HG02870 (cell line): ENCODE data around the gene MOB3C.
"Not testable (repeated sequence)": the region's sequence is repeated elsewhere in the genome, so short reads cannot be mapped to it uniquely, and the experiment has no call there.

Source experiments
- ATAC-seq: cut with Tn5 transposase; IDR thresholded peaks from one replicate; pipeline ENCODE4 v1.9.1; 2021; ENCODE audit warnings: mild to moderate bottlenecking, moderate library complexity; ENCODE audit not compliant: unreplicated experiment

Gene MOB3C

DNA sequence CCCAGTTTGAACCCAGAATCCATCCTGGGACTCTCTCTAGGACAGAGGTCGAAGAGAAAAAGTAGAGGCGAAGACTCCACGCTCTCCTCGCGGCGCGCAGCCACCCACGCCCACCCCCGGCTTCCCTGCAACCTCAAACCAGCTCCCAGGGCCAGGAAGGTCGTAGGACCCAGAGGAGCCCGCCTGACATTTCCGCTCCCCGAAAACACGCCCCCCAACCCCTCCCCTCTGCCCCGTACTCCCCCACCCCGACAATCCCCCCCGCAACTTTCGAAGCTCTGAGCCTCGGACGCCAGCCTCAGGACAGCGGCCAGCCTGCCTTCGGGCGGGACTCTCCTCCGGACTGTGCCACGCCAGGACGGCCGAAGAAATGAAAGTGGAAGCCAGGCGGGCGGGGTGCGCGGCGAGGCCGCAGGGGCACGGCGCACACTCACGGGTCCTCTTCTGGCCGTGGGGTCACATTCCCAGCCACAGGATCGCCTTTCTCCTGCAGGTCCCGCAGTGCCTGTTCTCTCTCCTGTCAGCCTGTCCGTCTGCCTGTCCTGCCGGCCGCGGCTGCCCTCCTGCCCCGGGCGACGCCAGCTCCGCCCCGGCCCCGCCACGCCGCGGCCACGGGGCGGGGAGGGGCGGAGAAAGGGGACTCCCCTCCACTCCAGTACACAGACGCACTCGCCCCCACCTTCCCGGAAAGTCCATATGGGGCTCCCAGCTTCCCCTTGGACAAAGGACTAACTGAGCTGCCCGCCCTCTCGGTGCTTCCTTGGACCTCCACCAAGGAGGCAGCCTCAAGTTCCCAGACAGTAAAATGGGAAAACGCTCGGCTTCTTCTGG lies at the start of gene MOB3C:
Gene MOB3C, minus strand, starts transcription at position 535 of the 831 bp plus-strand sequence. CDS start 3,490 bp downstream, outside the sequence.
- peak; percentile 53 for ATAC-seq

DNA sequence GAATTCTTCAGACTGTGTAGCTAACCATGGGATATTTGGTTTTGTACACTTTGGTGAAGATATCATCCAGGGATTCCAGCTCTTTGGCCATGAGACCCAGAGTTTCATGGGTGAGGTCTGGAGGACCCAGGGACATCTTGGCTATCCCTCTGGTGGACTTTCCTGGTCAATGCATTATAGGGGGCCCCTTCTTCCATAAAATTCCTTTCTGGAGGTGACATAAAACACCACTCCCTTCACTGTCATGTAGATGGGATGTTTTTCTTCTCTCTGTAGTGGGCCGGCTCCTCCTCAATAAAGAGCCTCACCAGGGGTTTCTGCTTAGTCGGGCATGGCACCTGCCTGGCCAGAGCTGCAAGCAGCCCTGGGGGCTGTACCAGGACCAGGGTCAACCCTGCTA lies 49.4 kb upstream of the MOB3C start:
- no peak for ATAC-seq

DNA sequence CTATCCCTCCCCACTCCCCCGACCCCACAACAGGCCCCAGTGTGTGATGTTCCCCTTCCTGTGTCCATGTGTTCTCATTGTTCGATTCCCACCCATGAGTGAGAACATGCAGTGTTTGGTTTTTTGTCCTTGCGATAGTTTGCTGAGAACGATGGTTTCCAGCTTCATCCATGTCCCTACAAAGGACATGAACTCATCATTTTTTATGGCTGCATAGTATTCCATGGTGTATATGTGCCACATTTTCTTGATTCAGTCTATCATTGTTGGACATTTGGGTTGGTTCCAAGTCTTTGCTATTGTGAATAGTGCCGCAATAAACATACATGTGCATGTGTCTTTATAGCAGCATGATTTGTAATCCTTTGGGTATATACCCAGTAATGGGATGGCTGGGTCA lies 46.3 kb upstream of the MOB3C start:
- not testable (repeated sequence) for ATAC-seq

DNA sequence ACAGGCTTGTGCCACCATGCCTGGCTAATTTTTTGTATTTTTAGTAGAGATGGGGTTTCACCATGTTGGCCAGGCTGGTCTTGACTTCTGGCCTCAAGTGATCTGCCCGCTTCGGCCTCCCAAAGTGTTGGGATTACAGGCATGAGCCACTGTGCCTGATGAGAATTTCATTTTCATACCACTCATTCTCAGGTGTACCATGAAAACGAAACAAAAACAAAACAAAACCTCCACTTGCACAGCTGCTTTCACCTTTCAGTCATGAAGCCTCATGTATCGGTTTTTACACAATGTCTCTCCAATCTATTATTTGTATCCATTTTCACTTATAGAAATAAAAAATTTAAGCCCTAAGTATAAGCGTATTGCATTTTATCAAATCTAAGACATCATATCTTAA lies 43.5 kb upstream of the MOB3C start:
- ATAC-seq = peak; percentile 81

DNA sequence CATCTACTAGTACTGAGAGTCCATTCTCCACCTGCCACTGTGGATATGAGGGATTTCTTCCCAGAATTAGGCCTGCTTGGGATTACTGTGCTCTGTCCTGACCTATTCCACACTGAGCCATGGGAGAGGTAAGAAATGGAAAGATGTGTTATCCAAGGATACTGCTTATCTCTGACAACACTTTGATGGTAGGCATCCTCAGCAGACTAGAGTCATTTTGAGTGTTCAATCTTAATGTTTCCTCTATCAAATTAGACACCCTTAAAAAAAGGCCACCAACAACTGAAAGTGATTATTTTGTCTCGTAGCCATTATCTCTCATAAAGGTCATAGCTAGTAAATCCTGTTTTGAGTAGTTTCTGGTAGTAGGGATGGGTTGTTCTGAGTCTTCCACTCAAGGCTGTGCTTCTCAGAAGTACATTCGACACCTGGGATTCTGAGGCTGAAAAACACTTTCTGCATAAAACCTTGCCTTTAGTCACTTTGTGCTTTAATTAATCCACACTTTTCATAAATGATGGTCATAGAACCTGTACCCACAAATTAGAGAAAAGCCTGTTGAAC lies 42.8 kb upstream of the MOB3C start:
- no peak for ATAC-seq

DNA sequence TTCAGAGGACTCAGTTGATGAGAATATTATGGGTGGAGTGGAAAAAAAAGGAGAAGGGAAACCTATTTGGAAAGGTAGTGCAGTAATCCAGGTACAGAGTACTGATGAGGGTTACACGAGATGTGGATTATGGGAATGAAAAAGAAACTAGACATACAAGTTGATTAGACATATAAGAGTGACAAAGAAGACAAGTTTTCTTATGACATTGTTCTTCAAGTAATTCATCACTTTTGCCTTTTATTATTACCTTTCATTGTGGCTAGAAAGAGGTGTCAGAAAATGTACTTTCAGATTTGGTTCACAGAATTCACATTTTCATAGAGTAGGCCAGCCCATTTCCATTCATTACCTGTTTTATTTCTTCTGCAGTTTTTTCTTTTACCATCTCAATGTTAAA lies 41.2 kb upstream of the MOB3C start:
- ATAC-seq = no peak

DNA sequence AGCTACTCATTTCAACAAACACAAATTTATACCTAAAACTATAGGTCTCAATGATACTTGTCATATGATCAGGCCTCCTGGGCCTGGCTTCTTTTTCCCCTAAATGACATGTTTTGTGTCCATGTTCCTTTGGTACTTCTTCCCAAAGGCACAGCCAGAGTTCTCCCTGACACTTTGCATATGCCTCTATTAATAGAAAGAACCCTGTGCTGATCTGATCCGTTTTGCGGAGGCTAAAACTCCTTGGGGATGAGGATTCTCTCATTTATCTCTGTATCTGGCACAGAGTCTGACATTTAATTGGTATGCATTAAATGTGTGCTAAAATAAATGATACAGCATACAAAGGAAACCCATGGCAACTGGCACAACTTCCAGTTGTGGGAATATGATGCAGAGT lies 40.0 kb upstream of the MOB3C start:
- ATAC-seq = no peak

DNA sequence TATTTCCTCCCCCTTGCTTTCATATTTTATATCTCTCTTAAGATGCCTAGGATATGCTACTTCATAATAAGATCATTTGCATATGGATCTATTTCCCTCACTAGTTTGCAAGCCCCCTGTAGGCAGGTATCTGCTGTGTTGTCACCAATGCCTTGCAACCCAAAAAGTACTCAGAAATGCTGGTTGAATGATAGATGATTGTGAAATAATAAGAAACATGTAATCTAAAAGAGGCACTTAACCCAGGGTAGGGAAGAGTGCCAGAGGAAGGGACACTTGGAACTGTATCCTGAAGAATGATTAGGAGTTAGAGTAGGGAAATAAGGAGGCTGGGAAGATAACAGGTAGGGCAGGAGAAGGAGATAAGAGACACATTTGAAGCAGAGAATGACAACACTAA lies 39.2 kb upstream of the MOB3C start:
- ATAC-seq = no peak

DNA sequence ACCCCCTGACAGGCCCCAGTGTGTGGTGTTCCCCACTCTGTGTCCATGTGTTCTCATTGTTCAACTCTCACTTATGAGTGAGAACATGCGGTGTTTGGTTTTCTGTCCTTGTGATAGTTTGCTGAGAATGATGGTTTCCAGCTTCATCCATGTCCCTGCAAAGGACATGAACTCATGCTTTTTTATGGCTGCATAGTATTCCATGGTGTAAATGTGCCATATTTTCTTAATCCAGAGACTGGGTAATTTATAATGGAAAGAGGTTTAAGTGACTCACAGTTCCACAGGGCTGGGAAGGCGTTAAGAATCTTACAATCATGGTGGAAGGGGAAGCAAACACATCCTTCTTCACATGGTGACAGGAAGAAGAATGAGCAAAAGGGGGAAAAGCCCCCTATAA lies 38.1 kb upstream of the MOB3C start:
- ATAC-seq = not testable (repeated sequence)

DNA sequence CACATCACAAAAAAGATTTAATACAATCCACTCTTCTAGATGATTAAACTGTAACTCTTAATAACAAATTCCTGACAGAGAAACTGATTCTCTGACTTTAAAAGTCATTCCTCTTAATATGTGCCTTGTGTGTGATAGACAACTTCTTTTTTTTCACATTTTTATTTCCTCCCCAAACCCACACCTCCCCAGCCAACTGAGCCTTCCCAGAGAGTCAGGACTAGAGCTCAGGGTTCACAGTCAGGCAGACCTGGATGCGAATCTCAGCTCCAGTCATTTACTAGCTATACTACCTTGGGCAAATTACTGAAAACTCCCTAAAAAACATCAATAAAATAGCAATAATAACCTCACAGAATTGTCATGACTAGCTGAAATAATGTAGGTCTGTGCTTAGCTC lies 37.4 kb upstream of the MOB3C start:
- ATAC-seq = no peak

DNA sequence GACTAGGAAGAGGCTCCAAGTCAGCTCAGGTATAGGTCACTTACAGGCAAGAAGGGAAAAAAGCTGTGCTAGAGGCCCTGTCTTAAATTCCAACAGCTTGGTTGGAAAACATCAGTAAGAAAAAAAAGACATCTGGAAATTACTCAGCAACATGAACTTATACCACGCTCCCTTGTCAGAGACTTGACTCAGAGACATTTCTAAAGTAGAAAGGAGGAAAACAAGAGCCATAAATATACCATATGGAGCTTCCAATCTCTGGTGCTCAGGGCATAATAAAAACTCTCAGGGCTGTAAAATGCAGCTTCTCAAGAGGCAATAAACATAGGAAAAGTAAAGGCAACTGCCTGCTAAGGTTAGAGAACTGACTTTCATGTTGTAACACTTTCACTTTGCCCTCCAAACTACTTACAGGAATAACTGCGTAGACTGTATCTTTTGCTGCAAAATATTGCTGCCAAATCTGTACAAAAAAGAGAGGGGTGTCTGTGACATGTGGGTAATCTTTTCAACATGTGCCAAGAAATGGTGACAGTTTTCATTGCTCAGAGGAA lies 36.9 kb upstream of the MOB3C start:
- no peak for ATAC-seq

DNA sequence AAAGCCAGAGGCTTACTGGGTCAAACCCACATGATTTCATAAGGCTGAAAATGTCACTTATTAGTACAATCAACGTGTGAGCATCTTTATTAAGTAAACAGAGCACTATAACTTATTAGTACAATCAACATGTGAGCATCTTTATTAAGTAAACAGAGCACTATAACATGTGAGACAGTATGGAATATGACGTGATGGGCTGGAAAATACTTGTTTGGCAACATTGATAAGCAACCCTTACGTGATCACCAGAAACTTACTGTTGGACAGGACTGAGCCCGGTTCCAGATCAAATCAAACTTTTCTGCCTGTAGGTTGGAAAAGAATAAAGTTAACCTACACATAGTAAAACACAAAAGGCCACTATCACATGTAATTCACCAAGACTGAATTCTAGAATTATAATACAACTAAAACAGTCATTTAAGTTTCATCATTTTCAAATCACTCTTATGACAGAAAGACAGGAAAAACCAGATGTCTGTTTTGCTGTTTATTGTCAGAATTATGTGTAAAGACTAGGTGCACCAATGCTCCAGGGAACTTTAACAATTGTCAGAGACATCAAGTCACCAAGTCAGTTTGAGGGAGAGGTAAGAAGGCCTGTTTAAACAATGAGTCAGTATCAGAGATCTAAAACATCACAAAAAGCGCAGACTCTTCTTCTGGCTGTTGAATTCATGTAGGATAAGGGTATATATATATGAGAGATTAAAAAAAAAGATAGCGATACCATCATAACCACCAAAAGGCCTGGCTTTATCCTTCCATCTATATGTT lies 35.9 kb upstream of the MOB3C start:
- ATAC-seq = no peak

DNA sequence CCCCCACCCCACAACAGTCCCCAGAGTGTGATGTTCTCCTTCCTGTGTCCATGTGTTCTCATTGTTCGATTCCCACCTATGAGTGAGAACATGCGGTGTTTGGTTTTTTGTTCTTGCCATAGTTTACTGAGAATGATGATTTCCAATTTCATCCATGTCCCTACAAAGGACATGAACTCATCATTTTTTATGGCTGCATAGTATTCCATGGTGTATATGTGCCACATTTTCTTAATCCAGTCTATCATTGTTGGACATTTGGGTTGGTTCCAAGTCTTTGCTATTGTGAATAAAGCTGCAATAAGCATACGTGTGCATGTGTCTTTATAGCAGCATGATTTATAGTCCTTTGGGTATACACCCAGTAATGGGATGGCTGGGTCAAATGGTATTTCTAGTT lies 34.5 kb upstream of the MOB3C start:
- not testable (repeated sequence) for ATAC-seq

DNA sequence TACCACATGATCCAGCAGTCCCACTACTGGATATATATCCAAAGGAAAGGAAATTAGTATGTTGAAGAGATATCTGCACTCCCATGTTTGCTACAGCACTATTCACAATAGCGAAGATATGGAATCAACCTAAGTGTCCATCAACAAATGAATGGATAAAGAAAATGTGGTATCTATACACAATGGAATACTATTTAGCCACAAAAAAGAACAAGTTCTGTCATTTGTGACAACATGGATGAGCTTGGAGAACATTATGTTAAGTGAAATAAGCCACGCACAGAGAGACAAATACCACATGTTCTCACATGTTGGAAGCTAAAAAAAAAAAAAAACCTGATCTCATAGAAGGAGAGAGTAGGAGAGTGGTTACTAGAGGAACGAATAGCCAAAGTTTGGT lies 33.9 kb upstream of the MOB3C start:
- no peak for ATAC-seq

DNA sequence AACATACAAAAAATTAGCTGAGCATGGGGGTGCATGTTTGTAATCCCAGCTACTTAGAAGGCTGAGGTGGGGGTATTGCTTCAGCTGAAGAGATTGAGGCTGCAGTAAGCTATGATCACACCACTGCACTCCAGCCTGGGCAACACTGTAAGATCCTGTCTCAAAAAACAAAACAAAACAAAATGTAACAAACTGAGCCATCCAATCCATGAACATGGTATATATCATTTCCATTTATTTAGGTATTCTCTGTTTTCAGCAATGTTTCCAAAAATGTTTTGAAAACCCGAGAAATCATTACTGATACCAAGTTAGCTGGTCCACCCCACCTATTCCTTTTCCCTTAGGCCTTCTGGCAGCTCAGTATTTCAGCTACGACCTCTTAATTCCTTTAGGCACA lies 33.2 kb upstream of the MOB3C start:
- no peak for ATAC-seq

DNA sequence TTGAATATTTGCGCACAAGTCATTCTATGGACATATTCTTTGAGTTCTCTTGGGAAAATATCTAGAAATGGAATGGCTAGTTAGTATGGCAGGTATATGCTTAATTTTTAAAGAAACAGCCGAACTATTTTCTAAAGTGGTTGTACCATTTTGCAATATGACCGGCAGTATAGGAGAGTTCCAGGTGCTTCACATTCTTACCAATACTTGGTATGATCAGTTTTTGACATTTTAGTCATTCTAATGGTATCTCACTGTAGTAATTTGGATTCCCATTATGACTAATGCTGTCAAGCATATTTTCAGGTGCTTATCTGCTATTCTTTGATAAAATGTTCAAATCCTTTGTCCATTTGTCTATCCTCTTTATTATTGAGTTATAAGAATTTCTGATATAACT lies 31.0 kb upstream of the MOB3C start:
- ATAC-seq = no peak

DNA sequence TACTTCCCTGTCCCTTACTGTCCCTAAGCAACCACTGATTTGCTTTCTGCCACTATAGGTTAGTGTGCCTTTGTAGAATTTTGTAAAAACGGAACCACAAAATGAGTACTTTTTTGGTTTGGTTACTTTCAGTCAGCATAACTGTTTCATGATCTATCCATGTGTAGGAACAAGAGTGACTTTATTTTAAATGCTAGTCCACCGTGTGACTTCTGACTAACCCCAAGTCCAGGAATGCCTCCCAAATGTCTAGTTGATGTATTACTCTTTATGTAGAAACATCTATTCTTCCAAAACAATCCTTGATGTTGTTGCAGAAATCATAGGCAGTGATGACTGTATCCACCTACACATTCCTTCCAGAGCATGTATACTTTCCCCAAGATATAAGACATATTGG lies 30.2 kb upstream of the MOB3C start:
- ATAC-seq = no peak

DNA sequence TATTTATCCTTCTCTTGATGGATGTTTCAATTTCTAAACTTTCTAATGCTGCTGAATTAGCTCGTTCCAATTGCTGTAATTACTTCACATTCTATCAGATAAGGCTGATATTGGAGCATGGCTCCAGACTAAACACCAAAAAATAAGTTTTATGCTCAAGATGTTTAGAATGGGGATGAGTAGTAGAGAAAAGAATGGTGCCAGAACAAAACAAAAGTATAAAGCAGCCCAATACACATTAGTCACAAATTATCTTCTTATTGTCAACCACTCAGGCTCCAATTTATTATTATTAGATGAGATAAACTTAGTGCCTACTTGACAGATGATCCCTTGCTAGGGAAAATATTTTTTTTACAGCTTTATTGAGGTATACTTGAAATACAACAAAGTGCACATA lies 29.7 kb upstream of the MOB3C start:
- no peak for ATAC-seq

DNA sequence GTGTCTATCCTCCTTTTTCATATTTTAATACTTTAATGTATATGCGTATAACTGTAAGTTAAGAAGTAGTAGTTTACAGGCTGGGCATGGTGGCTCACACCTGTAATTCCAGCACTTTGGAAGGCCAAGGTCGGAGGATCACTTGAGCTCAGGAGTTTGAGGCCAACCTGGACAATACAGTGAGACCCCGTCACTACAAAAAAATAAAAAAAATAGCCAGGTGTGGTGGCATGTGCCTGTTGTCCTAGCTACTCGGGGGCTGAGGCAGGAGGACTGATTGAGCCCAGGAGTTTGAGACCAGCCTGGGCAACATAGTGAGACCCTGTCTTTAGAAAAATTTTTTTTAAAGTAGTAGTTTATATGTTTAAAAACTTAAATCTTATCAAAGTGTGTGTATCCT lies 29.2 kb upstream of the MOB3C start:
- ATAC-seq = no peak

DNA sequence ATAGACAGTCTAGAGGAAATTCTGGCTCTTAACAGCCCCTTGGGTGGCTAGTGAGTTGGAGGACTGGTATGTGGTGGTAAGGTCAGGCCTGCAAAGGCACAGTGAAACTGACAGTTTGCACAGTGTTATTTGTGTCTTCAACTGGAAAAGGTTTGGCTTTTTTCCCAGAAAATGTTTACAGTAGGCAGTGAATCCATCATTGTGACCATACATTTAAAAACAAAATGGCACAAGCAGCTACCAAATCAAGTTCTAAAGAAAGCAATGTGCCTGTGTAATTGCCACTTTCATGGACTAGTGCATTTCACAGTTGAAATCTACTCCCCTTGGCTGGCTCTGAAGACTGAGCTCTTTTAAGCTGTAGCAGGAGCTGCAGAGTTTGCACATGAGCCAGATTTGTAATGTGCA lies 26.8 kb upstream of the MOB3C start:
- ATAC-seq = no peak

DNA sequence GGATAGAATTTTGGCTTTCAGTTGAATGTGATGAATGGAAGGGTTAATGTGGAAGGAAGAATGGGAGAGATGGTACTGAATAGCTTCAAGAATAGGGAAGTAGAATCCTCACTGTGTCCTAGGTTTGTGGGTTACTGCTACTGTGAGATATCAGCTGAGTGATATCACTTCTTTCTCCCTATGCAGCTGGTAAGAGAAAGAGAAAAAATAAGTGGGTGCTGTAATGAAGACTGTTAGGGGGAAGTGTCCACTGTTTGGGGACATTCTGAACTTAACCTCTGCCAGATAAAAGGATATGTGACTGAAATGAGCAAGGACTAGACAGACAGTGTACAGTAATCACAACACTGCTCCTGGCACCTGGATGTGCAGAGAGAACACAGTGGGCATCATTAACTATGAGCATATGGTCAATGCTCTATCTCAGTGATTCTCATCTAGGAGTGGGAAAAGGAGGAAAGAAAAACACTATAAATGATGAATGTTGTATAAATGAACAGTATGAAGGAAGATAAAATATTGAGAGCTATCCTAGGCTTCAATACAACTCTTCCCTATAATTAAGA lies 25.6 kb upstream of the MOB3C start:
- no peak for ATAC-seq
